Muscle of arm (tissue), 14 donors: ENCODE data around the gene FAM184A. TPM values are rescaled to one million over a fixed set of nuclear protein-coding genes. Genes with fewer than 3 reads are reported as not detected.
A peak's percentile ranks its signal among the peaks of the same experiment; 100 is the strongest.
"Not testable (repeated sequence)": the region's sequence is repeated elsewhere in the genome, so short reads cannot be mapped to it uniquely, and the experiment has no call there.

Experiments used
- DNase-seq: peaks from one replicate; pipeline ENCODE4 v3.0.0-alpha.2; 2013
- long read RNA-seq, 11 donors: transcript quantifications; one replicate each; lab custom pipeline, GENCODE V29; 2026
- polyA plus RNA-seq, 12 donors: library from polyadenylated mRNA; unstranded; fragments of 120-200 nt; gene quantifications; one replicate each; pipeline ENCODE4 v1.2.1, GENCODE V29; 2013; ENCODE audit not compliant: insufficient read length in 12 of 12

FAM184A gene
- 10 to 100 TPM in 7 of 12 donors, 1 to 10 TPM in 4, not detected in 1; 7.5 to 16.1 (median 13.0) TPM for polyA plus RNA-seq
- long read RNA-seq, donor 1, partial matches to known transcripts: 6 of 7 reads
- long read RNA-seq, donor 1, other reads (novel, unspliced or antisense): 0 of 7 reads
- long read RNA-seq, donor 2, full-length matches to known transcripts: 1 of 1 reads
- long read RNA-seq, donor 2, partial matches to known transcripts: 0 of 1 reads
- long read RNA-seq, donor 2, other reads (novel, unspliced or antisense): 0 of 1 reads
- long read RNA-seq, donor 3, partial matches to known transcripts: 5 of 6 reads
- long read RNA-seq, donor 3, other reads (novel, unspliced or antisense): 0 of 6 reads
- long read RNA-seq, donor 4: 0 reads
- long read RNA-seq, donor 5: 0 reads
- long read RNA-seq, donor 6, partial matches to known transcripts: 0 of 1 reads
- long read RNA-seq, donor 6, other reads (novel, unspliced or antisense): 0 of 1 reads
- long read RNA-seq, donor 7: 0 reads
- long read RNA-seq, donor 8: 0 reads
- long read RNA-seq, donor 9: 0 reads
- long read RNA-seq, donor 10: 0 reads
- long read RNA-seq, donor 11: 0 reads

DNA sequence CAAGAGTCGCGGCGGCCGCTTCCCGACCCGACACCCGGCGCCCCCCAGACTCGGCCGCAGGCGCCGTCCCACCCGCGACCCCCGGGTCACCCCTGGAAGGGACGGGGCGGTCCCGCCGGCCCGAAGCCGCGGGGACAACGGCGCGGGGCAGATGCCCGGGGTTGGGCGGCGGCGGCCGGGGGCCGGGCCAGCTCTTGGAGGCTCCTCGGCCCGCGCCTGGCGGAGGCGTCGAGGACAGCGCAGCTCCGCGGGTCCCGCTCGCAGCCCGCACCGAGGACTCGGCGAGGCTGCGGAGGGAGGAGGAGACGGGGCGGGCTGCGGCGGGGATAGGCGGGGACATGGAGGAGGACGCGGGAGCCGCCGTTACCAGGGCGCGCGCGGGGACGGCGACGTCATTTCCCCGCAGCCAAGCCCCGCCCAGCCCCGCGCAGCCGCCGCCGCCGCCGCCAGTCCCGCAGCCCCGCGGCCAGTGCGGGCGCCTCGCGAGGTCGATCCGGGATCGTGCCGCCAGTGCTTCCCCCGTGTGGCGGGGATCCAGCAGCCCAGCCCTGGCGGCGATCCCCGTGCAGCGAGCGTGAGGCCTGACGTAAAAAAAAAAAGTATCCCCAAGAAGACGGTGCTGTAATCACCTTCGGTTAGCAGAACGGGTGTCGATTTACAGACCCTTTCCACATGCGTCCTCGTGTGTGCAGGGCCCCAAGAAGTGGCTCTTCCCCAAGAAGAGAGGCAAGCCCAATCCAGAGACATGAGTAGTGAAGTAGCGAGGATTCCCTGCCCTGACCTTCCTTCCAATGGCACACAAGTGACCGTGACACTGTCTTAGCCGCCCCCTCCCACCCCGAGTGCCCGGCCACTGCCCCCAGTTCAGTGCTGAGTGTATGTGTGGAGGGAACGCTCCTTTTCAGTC, at the start of gene FAM184A:
Gene FAM184A (minus strand): TSS at position 289 of the 907 bp plus-strand sequence. CDS start 365 bp downstream, outside the sequence.
- DNase-seq: peak; percentile 71

DNA sequence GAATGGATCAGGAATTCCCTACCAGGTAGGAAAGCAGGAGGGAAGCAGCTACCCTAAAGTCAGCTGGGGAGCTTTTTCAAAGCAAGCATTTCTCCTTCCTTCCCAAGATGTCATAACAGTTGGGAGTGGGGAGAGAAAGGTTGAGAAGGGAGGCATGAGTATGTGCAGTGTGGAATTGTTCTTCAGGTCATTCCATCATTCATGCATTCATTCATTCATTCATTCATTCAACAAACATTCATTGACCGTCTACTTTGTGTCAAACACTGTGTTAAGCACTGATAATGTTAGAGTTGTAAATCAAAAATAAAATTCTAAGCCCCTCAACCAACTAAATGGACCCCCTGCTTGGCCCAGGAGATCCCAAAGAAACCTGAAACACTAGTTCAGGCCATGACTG, 49.2 kb upstream of the FAM184A start:
- DNase-seq: no peak

DNA sequence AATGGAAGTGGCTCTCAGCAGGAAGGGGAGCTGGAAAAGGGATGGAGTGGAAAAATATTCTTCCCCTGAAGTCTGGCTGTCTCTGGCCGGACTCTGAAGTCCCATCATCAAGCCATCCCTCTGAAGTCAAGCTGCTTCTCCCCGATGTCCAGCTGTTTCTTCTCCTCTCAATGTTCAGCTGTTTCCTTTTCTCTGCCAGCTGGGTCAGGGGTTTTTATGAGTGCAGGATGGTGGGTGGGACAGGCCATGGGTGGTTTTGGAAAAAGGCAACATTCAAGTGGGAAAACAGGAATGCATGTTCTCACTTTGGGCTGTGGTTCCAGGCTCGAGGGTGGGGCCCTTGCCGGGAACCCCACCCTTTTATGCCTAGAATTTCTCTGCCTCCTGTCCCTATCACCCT, 48.4 kb upstream of the FAM184A start:
- DNase-seq: no peak

DNA sequence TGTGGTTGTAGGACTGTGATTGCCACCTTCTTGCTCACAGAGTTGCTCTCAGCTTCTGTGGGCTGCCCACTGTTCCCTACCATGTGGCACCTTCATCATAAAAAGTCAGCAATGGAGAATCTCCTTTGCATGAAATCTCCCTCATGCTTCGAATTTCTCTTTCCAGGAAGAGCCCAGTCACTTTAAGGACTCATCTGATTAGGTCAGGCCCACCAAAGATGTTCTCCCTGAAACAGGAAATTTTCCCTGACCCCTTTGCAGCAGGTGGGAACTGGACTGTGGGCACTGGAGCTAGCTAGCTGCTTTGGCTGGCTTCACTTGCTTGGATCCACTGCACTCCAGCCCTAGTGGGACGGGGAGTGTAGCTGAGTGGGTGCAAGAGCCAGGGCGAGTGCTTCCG, 47.7 kb upstream of the FAM184A start:
- DNase-seq: no peak

GRCh38 chr6:119125576-119125975, 47.1 kb upstream of the FAM184A start:
- DNase-seq: no peak

- no peak for DNase-seq
Observed at GRCh38 chr6:119124079-119124824, 45.8 kb upstream of the FAM184A start.

- no peak for DNase-seq
Observed at GRCh38 chr6:119122336-119122735, 43.9 kb upstream of the FAM184A start.

DNA sequence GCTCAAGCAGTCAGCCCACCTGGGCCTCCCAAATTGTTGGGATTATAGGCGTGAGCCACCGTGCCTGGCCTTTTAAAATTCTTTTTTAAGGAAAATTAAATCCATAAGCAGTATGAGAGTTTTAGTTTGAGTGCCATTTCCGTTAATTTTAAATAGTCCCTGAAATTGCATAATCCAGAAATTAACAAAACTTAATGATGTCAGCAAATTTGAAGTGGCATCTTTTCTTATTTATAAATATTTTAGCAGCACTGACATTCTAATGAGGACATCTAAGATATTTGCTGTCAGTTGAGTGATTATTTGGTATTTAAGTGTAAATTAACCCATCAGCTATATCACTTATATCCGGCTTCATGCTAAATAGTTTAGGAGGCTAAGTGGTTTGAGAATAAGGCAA, 42.9 kb upstream of the FAM184A start:
- DNase-seq: no peak

DNA sequence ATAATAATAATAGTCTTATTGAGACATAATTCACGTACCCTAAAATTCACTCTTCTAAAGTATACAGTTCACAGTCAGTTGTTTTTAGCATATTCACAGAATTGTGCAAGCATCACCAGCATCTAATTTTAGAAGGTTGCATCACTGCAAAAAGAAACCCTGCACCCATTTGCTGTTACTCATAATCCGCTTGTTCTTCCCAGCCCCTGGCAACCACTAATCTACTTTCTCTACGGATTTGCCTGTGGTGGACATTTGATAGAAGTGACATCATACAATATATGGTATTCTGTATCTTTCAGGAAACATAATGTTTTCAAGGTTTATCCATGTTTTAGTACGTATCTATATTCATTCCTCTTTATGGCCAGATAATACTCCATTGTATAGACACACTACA, 41.5 kb upstream of the FAM184A start:
- no peak for DNase-seq

DNA sequence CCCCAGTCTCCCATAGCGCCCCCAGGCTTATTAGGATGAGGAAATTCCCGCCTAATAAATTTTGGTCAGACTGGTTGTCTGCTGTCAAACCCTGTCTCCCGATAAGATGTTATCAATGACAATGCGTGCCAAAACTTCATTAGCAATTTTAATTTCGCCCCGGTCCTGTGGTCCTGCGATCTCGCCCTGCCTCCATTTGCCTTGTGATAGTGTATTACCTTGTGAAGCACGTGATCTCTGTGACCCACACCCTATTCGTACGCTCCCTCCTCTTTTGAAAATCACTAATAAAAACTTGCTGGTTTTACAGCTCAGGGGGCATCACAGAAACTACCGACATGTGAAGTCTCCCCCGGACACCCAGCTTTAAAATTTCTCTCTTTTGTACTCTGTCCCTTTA, 40.6 kb upstream of the FAM184A start:
- DNase-seq: not testable (repeated sequence)

- no peak for DNase-seq
Observed at GRCh38 chr6:119116712-119117281, 38.3 kb upstream of the FAM184A start.

DNA sequence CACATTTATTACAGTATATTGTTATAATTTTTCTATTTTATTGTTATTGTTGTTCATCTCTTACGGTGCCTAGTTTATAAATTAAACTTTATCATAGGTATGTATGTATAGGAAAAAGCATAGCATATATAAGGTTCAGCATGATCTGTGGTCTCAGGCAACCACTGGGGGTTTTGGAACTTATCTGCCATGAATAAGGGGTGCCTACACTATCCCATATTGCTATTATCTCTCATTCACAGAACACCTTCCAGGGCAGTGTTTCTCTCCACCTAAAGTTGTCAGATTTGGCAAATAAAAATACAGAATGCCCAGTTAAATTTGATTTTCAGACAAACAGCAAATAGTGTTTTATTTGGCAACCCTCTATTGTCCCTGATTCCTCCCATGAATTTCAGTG, 35.5 kb upstream of the FAM184A start:
- DNase-seq: no peak

- DNase-seq: no peak
Observed at GRCh38 chr6:119112812-119113530, 34.5 kb upstream of the FAM184A start.

DNA sequence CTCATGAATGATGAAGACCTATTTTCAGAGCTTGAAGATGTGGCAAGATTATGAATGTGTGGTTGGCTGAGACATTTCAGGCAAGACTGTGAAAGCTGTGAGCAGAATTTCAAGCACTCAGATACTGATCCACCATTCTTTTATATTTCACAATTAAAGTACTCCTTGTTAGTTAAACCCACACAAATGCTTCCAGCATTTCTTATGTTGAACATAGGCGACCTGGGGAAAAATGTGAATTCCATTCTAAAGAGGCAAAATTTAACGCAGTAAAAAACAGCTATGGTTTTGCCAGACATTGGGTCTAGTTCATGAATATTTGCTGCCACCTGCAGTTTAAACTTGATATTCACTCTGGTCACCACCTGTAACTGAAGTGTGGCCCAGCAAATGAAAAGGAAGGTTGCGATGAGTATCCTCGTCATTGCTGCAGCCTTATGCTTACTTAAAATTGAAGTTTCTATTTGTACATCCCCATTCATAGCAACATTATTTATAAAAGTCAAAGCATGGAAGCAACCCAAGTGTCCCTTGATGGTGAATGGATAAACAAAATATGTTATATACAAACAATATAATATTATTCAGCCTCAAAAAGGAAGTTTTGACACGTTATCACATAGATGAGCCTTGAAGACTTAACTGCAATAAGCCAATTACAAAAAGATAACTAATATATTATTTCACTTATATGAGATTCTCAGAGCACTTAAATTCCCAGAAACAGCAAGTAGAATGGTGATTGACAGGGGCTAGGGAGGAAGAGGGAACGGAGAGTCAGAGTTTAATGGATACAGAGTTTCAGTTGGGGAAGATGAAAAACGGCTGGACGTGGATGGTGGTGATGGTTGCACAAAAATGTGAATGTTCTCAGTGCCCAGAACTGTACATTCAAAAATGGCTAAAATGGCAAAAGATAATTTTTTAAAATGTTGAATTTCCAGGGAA, 32.4 kb upstream of the FAM184A start:
- peak; percentile 74 for DNase-seq

DNA sequence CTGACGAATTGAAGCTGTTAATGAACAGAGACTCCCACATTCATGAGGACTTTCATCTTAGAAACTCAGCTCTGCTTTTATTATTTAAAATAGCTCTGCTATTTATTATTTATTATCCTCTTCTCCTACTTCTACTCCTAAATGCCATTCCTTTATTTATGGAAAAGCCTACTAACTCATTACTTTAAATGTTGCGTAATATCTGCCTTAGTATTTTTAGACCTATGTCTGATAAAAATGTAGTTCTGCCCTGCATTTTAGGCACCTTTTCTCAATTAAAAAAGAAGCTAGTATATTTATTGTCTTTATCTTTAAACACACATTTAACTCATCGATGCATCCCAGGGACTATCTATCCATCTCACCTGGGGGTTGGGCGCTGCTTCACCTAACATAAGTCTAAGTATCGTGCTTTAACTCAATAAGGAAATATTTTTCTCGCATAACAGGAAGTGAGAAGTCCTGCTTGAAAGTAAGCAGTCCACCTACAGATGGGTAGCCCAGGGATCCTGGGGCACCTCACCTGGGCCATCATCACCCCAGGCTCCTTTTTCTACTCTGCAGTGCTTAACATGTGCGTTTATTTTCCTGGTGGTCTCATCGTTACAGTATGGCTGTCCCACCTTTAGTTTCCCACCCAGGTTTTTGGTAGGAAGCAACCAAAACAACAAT, 31.3 kb upstream of the FAM184A start:
- no peak for DNase-seq

- no peak for DNase-seq
Observed at GRCh38 chr6:119108076-119108475, 29.6 kb upstream of the FAM184A start.

DNA sequence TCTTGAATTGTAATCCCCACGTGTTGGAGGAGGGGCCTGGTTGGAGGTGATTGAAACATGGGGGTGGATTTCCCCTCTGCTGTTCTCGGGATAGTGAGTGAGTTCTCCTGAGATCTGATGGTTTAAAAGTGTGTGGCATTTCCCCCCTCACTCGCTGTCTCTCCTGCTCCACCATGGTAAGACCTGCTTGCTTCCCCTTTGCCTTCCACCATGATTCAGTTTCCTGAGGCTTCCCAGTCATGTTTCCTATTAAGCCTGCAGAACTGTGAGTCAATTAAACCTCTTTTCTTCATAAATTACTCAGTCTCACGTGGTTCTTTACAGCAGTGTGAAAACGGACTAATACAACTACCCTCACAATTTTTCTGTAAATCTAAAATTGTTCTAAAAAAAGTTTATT, 26.8 kb upstream of the FAM184A start:
- no peak for DNase-seq

- no peak for DNase-seq
Observed at GRCh38 chr6:119102901-119103300, 24.4 kb upstream of the FAM184A start.

DNA sequence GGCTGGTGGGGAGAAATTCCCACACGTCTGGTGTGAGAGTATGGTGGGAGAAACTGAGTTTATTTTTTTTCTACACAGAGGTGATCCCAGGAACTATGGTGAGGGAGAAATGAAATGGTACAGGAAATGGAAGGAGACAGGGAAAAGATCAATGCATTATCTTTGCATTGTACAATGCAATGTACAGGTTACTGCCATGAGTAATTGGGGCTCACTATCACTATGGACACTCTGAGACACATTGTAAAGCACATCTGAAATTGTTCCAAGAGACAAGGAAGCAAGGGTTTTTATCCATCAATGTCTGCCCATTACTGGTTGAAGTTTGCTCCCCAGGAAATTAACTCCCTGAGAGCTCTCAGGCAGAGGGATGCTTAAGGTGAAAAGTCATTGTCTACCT, 21.7 kb upstream of the FAM184A start:
- DNase-seq: no peak
